ENCODE measurements around the gene DENND1A.

DNA sequence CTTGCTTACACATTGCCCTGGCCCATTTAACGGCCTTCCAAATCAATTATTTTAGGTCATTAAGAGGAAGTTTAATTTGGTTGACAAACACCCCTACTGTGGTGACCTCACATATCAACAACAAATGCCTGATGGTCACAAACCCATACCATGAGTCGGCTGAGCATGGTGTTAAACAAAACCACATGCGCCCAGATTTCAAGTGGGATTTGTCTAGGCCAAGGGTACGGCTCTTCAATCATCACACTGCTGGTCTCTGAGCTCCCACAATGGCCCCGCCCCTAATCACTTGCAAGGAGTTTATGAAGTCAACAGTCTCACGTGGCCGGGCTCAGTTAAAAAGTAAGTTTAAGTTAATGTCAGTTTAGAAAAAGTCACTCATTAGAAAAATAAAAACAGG, 330.1 kb downstream of the DENND1A start:
- TF ChIP-seq, protein P1, sequence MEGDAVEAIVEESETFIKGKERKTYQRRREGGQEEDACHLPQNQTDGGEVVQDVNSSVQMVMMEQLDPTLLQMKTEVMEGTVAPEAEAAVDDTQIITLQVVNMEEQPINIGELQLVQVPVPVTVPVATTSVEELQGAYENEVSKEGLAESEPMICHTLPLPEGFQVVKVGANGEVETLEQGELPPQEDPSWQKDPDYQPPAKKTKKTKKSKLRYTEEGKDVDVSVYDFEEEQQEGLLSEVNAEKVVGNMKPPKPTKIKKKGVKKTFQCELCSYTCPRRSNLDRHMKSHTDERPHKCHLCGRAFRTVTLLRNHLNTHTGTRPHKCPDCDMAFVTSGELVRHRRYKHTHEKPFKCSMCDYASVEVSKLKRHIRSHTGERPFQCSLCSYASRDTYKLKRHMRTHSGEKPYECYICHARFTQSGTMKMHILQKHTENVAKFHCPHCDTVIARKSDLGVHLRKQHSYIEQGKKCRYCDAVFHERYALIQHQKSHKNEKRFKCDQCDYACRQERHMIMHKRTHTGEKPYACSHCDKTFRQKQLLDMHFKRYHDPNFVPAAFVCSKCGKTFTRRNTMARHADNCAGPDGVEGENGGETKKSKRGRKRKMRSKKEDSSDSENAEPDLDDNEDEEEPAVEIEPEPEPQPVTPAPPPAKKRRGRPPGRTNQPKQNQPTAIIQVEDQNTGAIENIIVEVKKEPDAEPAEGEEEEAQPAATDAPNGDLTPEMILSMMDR (IDR thresholded peaks at IDR 0.05), result no peak
- no peak for TF ChIP-seq POLR2A (IDR thresholded peaks at IDR 0.05)

Measured in right lobe of liver (tissue), 4 donors.